DMS153 treated with DMSO at 0.1 percent for 48 hours (cell line): ENCODE results near the gene NFAT5.

Source experiments
- DNase-seq: peaks from one replicate; lab custom pipeline; 2025; ENCODE audit not compliant: unreplicated experiment; lab: John Stamatoyannopoulos, UW

The NFAT5 gene

GRCh38 chr16:69595127-69596036 is 29.6 kb downstream of the NFAT5 start:
- no peak for DNase-seq

- DNase-seq: no peak
Measured at GRCh38 chr16:69596801-69597200, 31.0 kb downstream of the NFAT5 start.

- no peak for DNase-seq
Measured at GRCh38 chr16:69598045-69598444, 32.3 kb downstream of the NFAT5 start.

- DNase-seq: no peak
Measured at GRCh38 chr16:69599731-69600130, 34.0 kb downstream of the NFAT5 start.

- DNase-seq: no peak
Measured at GRCh38 chr16:69600202-69600601, 34.4 kb downstream of the NFAT5 start.

- no peak for DNase-seq
Measured at GRCh38 chr16:69601250-69601649, 35.5 kb downstream of the NFAT5 start.

GRCh38 chr16:69606985-69607384 is 41.2 kb downstream of the NFAT5 start:
- no peak for DNase-seq

GRCh38 chr16:69607674-69608073 is 41.9 kb downstream of the NFAT5 start:
- no peak for DNase-seq

- DNase-seq: no peak
Measured at GRCh38 chr16:69610356-69610755, 44.6 kb downstream of the NFAT5 start.

- no peak for DNase-seq
Measured at GRCh38 chr16:69611103-69611640, 45.4 kb downstream of the NFAT5 start.

GRCh38 chr16:69613378-69614154 is 47.8 kb downstream of the NFAT5 start:
- DNase-seq: peak; percentile 12

GRCh38 chr16:69615528-69615927 is 49.8 kb downstream of the NFAT5 start:
- DNase-seq: no peak

- DNase-seq: no peak
Measured at GRCh38 chr16:69616082-69616481, 50.3 kb downstream of the NFAT5 start.

- DNase-seq: no peak
Measured at GRCh38 chr16:69618307-69618706, 52.5 kb downstream of the NFAT5 start.

GRCh38 chr16:69618721-69619120 is 53.0 kb downstream of the NFAT5 start:
- DNase-seq: no peak

- DNase-seq: no peak
Measured at GRCh38 chr16:69619514-69619913, 53.7 kb downstream of the NFAT5 start.

GRCh38 chr16:69620573-69620972 is 54.8 kb downstream of the NFAT5 start:
- DNase-seq: no peak

- no peak for DNase-seq
Measured at GRCh38 chr16:69621225-69621624, 55.5 kb downstream of the NFAT5 start.

- DNase-seq: no peak
Measured at GRCh38 chr16:69626256-69626655, 60.5 kb downstream of the NFAT5 start.

GRCh38 chr16:69632828-69633227 is 67.1 kb downstream of the NFAT5 start:
- no peak for DNase-seq

GRCh38 chr16:69633375-69633774 is 67.6 kb downstream of the NFAT5 start:
- no peak for DNase-seq
